Muscle layer of colon (tissue), 2 donors: ENCODE data around the gene MGMT.

Source experiments
- H3K27ac ChIP-seq: one replicate; pipeline ENCODE4 v1.7.0; 2013; ENCODE audit warnings: low read depth, mild to moderate bottlenecking, low read length, moderate library complexity
- H3K27me3 ChIP-seq, 2 donors: one replicate each; pipeline ENCODE4 v1.7.0; 2013; ENCODE audit warnings: low read length in 2 of 2, mild to moderate bottlenecking in 2 of 2; ENCODE audit not compliant: insufficient read depth in 2 of 2, control insufficient read depth in 1 of 2
- H3K36me3 ChIP-seq: one replicate; pipeline ENCODE4 v1.7.0; 2013; ENCODE audit warnings: mild to moderate bottlenecking, low read length; ENCODE audit not compliant: insufficient read depth
- H3K4me1 ChIP-seq: one replicate; pipeline ENCODE4 v1.7.0; 2013; ENCODE audit warnings: mild to moderate bottlenecking, low read length; ENCODE audit not compliant: insufficient read depth
- H3K4me3 ChIP-seq, 2 donors: one replicate each; pipeline ENCODE4 v1.7.0; 2013; ENCODE audit warnings: low read length in 2 of 2, low read depth in 1 of 2, mild to moderate bottlenecking in 1 of 2, moderate library complexity in 1 of 2
- H3K9ac ChIP-seq: one replicate; pipeline ENCODE4 v1.7.0; 2013; ENCODE audit warnings: low read length
- H3K9me3 ChIP-seq: one replicate; pipeline ENCODE4 v1.7.0; 2013; ENCODE audit warnings: mild to moderate bottlenecking, low read length
- donor health status: abdominal sarcoma.
- donor health status: Adenocarcinoma of cecum.

Gene MGMT

DNA sequence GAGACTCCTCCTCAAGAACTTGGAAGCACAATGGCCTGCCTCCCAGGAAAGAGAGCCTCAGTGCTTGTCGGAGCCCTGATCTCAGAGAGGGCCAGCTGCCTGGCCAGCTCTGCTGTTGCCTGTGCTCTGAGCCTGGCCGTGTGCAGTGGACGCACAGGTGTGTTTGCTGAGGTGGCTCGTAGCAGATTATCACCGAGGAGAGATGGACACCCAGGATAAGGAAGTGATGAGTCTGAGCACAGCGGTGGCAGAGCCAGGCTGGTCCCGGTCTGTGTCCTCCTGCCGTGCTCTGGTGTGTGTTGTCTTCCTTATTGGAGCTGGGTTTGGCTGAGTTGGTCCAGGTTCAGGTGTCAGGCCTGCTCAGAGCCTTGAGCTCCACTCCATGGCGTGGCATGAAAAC is 288.6 kb downstream of the MGMT start:
- Histone ChIP-seq H3K27ac (no peak overlapping the region), H3K4me3 (no peak overlapping the region), H3K9me3 (peaks cover 4% of the 10 kb centered on the region), H3K36me3 (peaks cover 9% of the 10 kb centered on the region), H3K27me3 (no peaks in the 10 kb centered on the region), H3K4me1 (peaks cover 3% of the 10 kb centered on the region), H3K9ac (no peak overlapping the region)

DNA sequence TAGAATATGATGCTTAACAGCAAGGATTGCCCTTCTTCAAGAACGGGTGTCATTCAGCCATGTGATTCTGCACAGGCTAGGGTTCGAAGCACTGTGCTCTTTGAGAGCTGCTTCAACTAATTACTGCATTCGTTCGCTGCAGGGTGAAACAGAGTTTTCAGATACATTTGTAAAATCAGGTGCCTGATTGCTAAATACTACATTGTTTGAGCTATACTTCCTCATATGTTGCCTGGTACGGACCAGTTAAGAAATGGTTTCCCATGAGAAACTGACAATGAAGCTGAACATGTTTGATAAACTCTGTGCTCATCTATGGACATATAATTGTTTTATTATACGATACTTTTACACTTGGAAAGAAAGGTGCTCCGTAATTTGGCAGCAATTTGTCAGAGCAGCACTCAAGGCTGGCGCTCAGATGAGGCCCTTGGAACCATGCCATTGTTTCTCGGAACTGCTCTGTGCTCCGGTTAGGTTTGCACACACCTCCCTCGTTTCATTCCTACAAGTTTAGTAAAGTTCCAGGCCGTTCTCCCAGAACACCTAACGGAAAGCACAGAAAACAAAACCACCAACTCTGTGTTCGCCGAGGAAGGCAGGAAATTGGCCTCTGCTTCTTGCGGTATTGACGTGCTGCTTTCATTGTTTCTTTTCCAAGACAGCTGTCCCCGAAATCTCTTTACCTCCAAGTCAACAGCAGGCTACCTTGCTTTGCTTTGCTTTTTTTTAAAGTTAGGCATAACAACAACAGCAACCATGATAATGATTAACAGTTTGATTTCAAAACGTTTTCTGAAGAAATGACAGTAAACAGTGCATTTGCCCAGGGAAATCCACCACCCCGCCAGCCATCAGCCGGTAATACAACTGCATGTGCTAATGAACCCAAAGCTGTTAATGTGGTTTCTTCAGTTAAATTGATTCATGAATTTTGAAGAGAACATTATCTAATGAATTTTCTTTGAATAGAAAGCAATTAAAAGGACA is 290.2 kb downstream of the MGMT start:
- no peak overlapping the region for H3K27ac ChIP-seq
- H3K4me3 ChIP-seq = peak overlapping the region in 1 of 2 donors; percentile 22
- H3K4me1 ChIP-seq = peaks cover 3% of the 10 kb centered on the region
- H3K36me3 ChIP-seq = peaks cover 9% of the 10 kb centered on the region
- H3K9me3 ChIP-seq = peaks cover 4% of the 10 kb centered on the region
- no peak overlapping the region for H3K9ac ChIP-seq
- no peaks in the 10 kb centered on the region for H3K27me3 ChIP-seq

DNA sequence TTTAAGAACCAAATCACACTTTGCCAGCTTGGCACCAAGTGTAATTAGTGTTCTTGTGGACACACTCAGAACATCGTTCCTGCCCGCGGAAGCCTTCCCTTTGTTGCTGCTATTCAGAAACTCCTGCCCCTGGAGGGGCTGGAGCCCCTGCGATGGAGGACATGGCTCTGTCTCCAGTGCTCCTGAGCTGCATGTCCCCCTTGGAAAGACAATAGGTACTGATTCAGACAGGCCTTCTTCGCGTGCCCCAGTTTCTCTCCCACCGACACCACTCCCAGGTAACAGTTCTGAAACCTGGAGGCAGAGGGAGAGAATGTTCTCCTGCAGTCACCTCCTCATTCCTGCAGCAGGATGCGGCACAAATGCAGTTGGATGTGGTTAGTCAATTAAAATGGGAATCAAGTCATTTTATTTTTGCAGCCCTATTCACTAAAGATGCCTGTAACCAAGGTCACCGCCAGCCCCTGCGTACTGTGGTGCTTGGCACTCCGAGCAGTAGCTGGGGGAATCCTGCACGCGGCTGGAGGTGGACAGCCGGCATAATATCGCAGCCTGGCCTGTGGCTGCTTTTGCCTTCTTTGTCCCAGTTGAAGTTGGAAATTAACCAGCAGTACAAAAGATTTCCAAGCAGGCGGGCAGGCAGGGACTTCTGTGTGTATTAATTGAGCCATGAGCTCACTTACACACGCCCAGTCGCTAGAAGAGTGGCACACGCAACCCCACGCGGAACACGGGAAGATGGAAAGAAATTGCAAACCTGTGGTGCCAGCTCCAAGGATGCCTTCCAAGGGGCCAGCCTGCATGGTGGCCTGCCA is 291.4 kb downstream of the MGMT start:
- Histone ChIP-seq H3K27me3 (no peaks in the 10 kb centered on the region), H3K36me3 (peaks cover 9% of the 10 kb centered on the region), H3K9ac (no peak overlapping the region), H3K27ac (no peak overlapping the region), H3K4me3 (no peak overlapping the region), H3K4me1 (peaks cover 3% of the 10 kb centered on the region), H3K9me3 (no peaks in the 10 kb centered on the region)

DNA sequence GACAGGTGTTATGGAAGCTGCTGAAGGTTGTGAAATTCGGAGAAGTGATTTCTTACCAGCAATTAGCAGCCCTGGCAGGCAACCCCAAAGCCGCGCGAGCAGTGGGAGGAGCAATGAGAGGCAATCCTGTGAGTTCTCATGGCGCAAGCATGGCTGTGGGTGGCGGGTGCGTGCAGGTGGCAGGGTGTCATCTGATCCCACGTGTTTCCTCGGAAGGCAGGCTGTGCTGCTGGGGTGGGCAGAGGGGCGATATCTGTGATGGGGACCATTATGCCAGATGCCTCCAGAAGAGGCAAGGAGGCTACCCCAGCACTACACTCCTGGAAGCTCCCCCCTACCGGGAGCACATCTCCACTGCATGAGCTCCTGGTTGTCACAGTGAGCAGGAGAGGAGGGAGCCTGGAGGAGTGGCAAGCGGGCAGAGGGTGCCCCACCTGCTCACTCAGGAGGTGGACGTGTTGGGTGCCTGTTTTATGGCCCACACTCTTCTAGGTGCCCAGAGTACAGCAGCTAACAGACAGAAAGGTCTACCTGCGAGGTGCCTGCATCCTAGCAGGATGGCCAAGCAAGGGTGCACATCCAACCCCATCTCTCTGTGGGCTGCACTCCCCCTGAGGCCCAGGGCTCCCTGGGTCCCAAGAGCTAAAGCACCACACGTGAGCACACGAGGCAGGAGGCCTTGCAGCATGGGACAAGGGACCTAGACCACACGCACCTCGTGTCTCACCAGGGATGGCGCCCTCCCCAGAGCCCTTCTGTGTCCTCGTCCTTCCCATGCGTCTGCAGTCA is 292.4 kb downstream of the MGMT start:
- no peak overlapping the region for H3K27ac ChIP-seq
- H3K27me3 ChIP-seq = no peaks in the 10 kb centered on the region
- no peaks in the 10 kb centered on the region for H3K9me3 ChIP-seq
- peaks cover 9% of the 10 kb centered on the region for H3K36me3 ChIP-seq
- peaks cover 3% of the 10 kb centered on the region for H3K4me1 ChIP-seq
- no peak overlapping the region for H3K4me3 ChIP-seq
- H3K9ac ChIP-seq = no peak overlapping the region

DNA sequence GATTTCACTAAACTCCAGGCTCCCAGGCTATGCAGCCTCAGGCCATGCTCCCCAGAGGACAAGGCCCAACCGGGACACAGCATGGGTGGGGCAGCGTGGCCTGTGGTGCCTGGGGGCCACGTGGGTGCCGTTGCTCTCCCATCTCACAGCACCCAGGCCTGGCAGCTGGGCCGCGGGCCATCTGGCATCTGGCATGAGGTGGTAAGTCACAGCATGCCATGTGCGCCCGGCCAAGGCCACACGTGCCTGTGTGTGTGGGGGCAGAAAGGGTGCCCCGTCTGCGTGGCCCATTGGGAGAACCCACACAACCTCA is 292.9 kb downstream of the MGMT start:
- no peaks in the 10 kb centered on the region for H3K9me3 ChIP-seq
- H3K27ac ChIP-seq = no peak overlapping the region
- H3K4me1 ChIP-seq = peaks cover 3% of the 10 kb centered on the region
- peaks cover 9% of the 10 kb centered on the region for H3K36me3 ChIP-seq
- no peaks in the 10 kb centered on the region for H3K27me3 ChIP-seq
- no peak overlapping the region for H3K4me3 ChIP-seq
- no peak overlapping the region for H3K9ac ChIP-seq

DNA sequence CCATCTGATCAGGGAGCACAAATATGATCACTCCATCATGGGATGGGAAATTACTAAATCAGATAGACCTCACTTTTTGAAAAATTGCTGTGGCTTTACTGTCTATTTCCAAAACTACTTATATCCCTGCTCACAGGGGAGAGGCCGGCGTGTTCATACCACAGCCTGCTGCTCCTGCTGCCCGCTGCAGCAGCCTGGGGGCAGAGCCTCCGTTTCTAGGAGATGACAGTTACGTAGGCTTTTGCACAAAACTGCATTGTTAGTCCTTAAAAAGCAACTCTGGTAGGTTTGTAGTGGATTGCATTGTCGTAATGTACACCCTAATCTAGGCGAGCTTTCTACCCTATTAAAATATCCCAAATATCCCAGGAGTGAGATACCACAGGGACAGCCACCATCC is 293.4 kb downstream of the MGMT start:
- Histone ChIP-seq H3K27ac (no peak overlapping the region), H3K9me3 (no peaks in the 10 kb centered on the region), H3K4me3 (no peak overlapping the region), H3K36me3 (peaks cover 9% of the 10 kb centered on the region), H3K27me3 (no peaks in the 10 kb centered on the region), H3K4me1 (peaks cover 3% of the 10 kb centered on the region), H3K9ac (no peak overlapping the region)

DNA sequence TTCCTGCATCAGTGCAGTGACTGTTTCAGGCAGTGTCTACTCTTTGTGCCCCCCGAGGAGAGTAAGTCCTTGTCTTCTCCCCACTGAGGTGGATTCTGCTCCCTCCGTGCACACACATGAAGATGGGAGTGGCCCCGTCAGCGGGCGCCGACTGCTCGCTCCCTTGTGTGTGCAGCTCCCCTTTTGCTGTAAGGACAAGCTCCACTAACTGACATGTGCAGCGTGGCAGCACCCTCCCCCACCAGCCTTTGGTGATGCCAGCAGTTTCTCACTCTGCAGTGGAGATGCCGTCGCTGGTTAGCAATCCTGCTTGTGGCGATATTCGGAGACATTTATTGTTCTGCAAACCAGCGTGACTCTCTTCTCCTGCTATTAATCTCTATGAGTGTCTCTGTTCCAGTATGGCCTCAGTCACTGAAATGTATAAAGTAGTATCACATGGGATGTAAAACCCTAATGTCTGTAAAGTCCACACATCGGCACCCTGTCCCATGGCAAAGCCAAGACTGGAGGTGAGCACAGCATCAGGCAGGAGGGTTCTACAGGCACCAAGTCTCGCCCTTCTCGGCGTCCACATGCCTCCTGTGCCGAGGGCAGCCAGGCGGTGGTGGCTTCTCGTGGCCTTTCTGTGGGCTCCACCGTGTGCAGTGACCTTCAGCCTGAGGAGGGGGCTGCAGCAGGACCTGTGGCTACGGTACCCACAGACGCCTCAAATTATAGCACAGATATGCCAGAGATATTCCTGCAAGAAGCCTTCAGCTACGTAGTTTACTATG is 294.3 kb downstream of the MGMT start:
- Histone ChIP-seq H3K9me3 (no peaks in the 10 kb centered on the region), H3K4me1 (peaks cover 3% of the 10 kb centered on the region), H3K27me3 (no peaks in the 10 kb centered on the region), H3K36me3 (peaks cover 9% of the 10 kb centered on the region), H3K27ac (no peak overlapping the region), H3K9ac (no peak overlapping the region), H3K4me3 (no peak overlapping the region)

DNA sequence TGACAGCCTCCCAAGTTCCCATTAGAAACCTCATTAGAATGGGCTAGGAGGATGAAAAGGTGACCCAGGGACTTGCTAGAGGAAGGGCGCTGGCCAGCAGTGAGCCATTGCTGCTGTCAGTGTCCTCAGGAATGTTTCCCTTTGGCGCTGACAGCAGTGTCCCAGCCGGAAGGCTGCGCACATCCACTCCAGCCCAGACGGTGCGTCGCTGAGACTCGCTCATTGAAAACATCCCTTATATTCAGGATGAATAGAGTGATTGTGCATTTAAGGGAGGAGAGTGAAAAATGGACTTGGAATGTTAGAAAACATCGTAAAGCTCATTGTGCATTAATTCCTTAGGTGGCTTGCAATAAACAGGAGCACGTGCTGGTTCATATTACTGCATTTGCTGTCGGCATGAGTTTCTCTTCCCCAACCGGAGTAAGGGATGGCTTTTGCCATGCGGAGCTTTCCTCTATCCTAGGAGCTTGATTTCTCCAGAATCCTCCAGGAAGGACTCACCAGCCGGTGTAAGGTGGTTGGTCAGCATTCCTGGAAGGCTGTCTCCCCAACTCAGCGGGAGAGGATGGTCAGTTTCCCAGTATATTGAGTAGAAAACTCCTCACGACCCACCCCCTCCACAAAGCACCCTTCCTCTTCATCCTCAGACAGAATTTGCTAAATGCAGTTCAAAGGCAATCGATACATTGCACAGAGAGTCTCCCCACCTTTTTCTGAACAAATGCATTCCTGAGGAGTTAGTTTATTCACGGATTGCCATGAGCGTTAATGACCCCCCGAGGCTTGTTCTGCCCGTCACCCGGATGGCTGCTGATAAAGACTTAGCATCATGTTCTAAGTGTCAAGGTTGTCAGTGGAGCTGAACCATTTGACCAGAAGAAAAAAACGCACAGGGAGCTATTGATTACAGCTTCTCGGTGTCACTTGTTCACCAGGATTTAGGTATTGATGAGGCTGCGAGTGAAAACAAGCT is 295.2 kb downstream of the MGMT start:
- Histone ChIP-seq H3K4me1 (no peaks in the 10 kb centered on the region), H3K9me3 (no peaks in the 10 kb centered on the region), H3K36me3 (peaks cover 9% of the 10 kb centered on the region)

DNA sequence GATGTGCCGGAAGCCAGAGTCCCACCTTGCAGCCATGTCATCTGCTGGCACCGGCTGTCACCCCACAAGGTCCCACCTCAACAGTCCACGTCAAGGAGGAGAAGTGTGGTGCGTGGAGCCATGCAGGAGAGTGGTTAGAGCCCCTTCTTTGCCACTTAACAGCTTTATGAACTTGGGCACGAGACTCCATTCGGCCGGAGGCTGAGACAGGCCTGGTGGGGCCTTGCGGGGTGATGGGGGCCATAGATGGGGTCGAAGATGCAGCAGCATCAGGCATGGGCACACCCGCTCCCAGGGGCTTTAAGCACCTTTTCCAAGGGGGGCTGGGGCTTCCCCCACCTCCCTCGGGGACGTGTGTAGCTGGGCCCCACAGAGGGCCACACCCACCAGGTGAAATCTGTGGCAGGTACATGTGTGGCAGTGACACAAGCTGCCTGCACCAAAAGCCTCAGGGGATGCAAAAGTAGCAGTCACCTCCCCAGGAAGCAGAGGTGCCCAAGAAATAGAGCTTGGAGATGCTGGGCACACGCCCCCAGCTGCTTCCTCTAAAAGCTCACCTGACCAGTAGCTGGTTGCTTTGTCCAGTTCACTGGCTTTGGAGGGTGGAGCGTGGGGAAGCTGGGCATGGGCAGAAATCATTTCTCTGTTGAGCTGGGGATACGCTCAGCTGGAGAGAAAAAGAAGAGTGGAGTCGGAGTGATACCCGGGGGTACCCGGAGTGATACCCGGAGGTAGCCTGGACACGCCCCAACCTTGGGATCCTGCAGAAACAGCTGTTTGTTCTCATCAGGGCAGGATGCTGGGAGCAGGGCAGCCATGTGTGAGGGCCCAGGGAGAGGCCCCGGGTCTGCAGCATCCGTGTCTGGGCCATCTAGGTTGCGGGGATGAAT is 297.2 kb downstream of the MGMT start:
- no peak overlapping the region for H3K9ac ChIP-seq
- peaks cover 9% of the 10 kb centered on the region for H3K36me3 ChIP-seq
- no peak overlapping the region for H3K27ac ChIP-seq
- no peak overlapping the region for H3K4me3 ChIP-seq
- H3K9me3 ChIP-seq = no peaks in the 10 kb centered on the region
- H3K27me3 ChIP-seq = no peaks in the 10 kb centered on the region
- H3K4me1 ChIP-seq = no peaks in the 10 kb centered on the region

More for the DNA sequence above, 295.2 kb downstream of the MGMT start:
- no peak overlapping the region for H3K27ac ChIP-seq
- H3K9ac ChIP-seq = no peak overlapping the region
- no peaks in the 10 kb centered on the region for H3K27me3 ChIP-seq
- no peak overlapping the region for H3K4me3 ChIP-seq
